ENCODE data around the gene KPNB1. TPM values are rescaled to one million over a fixed set of nuclear protein-coding genes. Genes with fewer than 3 reads are reported as not detected.
A peak's percentile ranks its signal among the peaks of the same experiment; 100 is the strongest.

Gene KPNB1
- total and polyA plus RNA-seq, 10 donors, result 37.0 to 331 (median 250) TPM

DNA sequence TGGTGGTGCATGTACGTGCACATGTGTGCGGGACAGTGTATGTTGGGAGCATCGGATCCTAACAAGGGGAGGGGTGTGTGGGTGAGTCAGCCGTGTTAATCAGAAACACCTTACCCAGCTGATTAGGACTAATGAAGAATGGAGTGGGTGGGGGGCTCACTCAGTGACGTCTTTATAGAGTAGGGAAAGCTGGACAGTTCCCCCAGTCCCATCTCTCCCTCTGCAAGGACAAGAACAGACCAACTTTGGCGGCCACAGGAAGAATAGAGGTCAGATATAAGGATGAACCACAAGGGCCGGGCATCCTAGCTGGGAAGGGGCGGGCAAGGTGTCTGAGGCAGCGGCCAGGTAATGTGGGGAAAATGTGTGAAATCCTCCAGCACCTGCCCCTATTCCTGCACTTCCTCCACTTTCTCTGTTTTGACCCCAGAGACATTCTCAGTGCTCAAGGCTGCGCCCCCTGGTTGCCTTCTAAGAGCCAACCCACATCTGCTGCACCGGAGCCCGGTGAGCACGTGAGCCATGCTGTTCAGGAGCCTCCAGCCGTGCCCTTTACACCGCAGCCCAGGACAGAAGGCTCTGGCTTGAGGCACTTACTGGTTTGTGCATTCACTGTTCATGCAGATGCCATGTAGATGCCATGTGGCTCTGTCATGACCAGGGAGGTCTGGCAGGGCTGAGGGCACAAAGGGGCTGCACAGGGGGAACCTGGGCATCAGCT, 64.4 kb downstream of the KPNB1 start:
- Histone ChIP-seq H3K4me3 (peak overlapping the region in 1 of 8 donors; percentile 24), H3K4me1 (peaks cover 4 to 80% (median 72%) of the 10 kb centered on the region in 6 donors), H3K9me3 (no peaks in the 10 kb centered on the region), H3K36me3 (peaks cover 0 to 29% (median 24%) of the 10 kb centered on the region in 6 donors), H3K27me3 (replicated peaks in 1 of 7) (peaks cover 0 to 12% (median 0%) of the 10 kb centered on the region in 7 donors), H3K27ac (peak overlapping the region in 3 of 8 donors; percentile 27 to 80 (median 61))
- WGBS, 5 donors, result 48 to 68% (median 61%) methylated on average over 12 to 15 of the region's 15 CpGs
- intact Hi-C loops (cut with DNase I; ENCODE audit: low total_unique reads), result no loop called here
- TF ChIP-seq, protein P1, sequence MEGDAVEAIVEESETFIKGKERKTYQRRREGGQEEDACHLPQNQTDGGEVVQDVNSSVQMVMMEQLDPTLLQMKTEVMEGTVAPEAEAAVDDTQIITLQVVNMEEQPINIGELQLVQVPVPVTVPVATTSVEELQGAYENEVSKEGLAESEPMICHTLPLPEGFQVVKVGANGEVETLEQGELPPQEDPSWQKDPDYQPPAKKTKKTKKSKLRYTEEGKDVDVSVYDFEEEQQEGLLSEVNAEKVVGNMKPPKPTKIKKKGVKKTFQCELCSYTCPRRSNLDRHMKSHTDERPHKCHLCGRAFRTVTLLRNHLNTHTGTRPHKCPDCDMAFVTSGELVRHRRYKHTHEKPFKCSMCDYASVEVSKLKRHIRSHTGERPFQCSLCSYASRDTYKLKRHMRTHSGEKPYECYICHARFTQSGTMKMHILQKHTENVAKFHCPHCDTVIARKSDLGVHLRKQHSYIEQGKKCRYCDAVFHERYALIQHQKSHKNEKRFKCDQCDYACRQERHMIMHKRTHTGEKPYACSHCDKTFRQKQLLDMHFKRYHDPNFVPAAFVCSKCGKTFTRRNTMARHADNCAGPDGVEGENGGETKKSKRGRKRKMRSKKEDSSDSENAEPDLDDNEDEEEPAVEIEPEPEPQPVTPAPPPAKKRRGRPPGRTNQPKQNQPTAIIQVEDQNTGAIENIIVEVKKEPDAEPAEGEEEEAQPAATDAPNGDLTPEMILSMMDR (IDR thresholded peaks at IDR 0.05 in 8 of 11, conservative IDR thresholded peaks at IDR 0.05 in 3 of 11), result peak in 6 of 11 experiments; percentile 4 to 33 (median 23)
- TF ChIP-seq POLR2AphosphoS5 (IDR thresholded peaks at IDR 0.05), result peak in 1 of 3 donors; percentile 1
- no peak for TF ChIP-seq POLR2A (IDR thresholded peaks at IDR 0.05)
- peak; percentile 79 for DNase-seq

GRCh38 chr17:47714773-47715396, 65.2 kb downstream of the KPNB1 start:
- peak; percentile 87 for DNase-seq
- Histone ChIP-seq H3K36me3 (peaks cover 0 to 21% (median 17%) of the 10 kb centered on the region in 6 donors), H3K4me1 (peaks cover 4 to 87% (median 79%) of the 10 kb centered on the region in 6 donors), H3K9me3 (no peaks in the 10 kb centered on the region), H3K4me3 (peak overlapping the region in 1 of 8 donors; percentile 24), H3K27ac (peak overlapping the region in 5 of 8 donors; percentile 13 to 80 (median 56)), H3K27me3 (replicated peaks in 1 of 7) (peaks cover 0 to 20% (median 0%) of the 10 kb centered on the region in 7 donors)
- intact Hi-C loops (cut with DNase I; ENCODE audit: low total_unique reads), result no loop called here
- TF ChIP-seq POLR2AphosphoS5 (IDR thresholded peaks at IDR 0.05) (peak in 2 of 3 donors; percentile 23 to 34), POLR2A (IDR thresholded peaks at IDR 0.05) (no peak)
- 43 to 70% (median 52%) methylated on average over 6 of the region's 6 CpGs for WGBS, 5 donors

GRCh38 chr17:47715669-47716325, 66.1 kb downstream of the KPNB1 start:
- H3K9me3 ChIP-seq, result no peaks in the 10 kb centered on the region
- intact Hi-C loops (cut with DNase I; ENCODE audit: low total_unique reads), result no loop called here
- no peak overlapping the region for H3K4me3 ChIP-seq
- H3K4me1 ChIP-seq, result peaks cover 4 to 96% (median 88%) of the 10 kb centered on the region in 6 donors
- no peak for TF ChIP-seq POLR2AphosphoS5 (IDR thresholded peaks at IDR 0.05)
- TF ChIP-seq, protein P1 (IDR thresholded peaks at IDR 0.05 in 8 of 11, conservative IDR thresholded peaks at IDR 0.05 in 3 of 11), result no peak
- TF ChIP-seq POLR2A (IDR thresholded peaks at IDR 0.05), result no peak
- peaks cover 0 to 12% (median 8%) of the 10 kb centered on the region in 6 donors for H3K36me3 ChIP-seq
- 47 to 57% (median 50%) methylated on average over 10 of the region's 10 CpGs for WGBS, 5 donors
- no peak for DNase-seq
- peak overlapping the region in 4 of 8 donors; percentile 49 to 80 (median 58) for H3K27ac ChIP-seq
- H3K27me3 ChIP-seq (replicated peaks in 1 of 7), result peaks cover 0 to 29% (median 5%) of the 10 kb centered on the region in 7 donors

- Histone ChIP-seq H3K4me3 (no peak overlapping the region), H3K9me3 (no peaks in the 10 kb centered on the region), H3K36me3 (peaks cover 0 to 6% (median 2%) of the 10 kb centered on the region in 6 donors), H3K27ac (peak overlapping the region in 3 of 8 donors; percentile 56 to 80 (median 61)), H3K27me3 (replicated peaks in 1 of 7) (peaks cover 0 to 35% (median 10%) of the 10 kb centered on the region in 7 donors), H3K4me1 (peaks cover 9 to 100% (median 94%) of the 10 kb centered on the region in 6 donors)
- TF ChIP-seq POLR2A (IDR thresholded peaks at IDR 0.05) (no peak), POLR2AphosphoS5 (IDR thresholded peaks at IDR 0.05) (no peak)
- TF ChIP-seq, protein P1 (IDR thresholded peaks at IDR 0.05 in 8 of 11, conservative IDR thresholded peaks at IDR 0.05 in 3 of 11), result no peak
- no peak for DNase-seq
- WGBS, 5 donors, result 63 to 88% (median 80%) methylated on average over 3 of the region's 3 CpGs
- intact Hi-C loops (cut with DNase I; ENCODE audit: low total_unique reads), result no loop called here
Measured at GRCh38 chr17:47716375-47716774, 66.7 kb downstream of the KPNB1 start.

Measured in spleen (tissue), 11 donors.